ENCODE measurements around the gene KLF2. TPM values are rescaled to one million over a fixed set of nuclear protein-coding genes. Genes with fewer than 3 reads are reported as not detected.

KLF2 gene
- total RNA-seq, 1 experiment from 2014 or later = 2.3 TPM

Other genes with a start within 250 kb of the KLF2 start
- gene TPM4, start 248.3 kb upstream of the KLF2 start, total RNA-seq (2014; rRNA removed; shearing (Covaris generic)) = 408 and 419 TPM in 2 replicates
- 102 and 104 TPM in 2 replicates for gene RAB8A, start 212.9 kb upstream of the KLF2 start, total RNA-seq (2014; rRNA removed; shearing (Covaris generic))
- 0.23 and 0.42 TPM in 2 replicates for gene HSH2D, start 181.1 kb upstream of the KLF2 start, total RNA-seq (2014; rRNA removed; shearing (Covaris generic))
- gene CIB3, start 151.3 kb upstream of the KLF2 start, total RNA-seq (2014; rRNA removed; shearing (Covaris generic)) = not detected in 2 replicates
- 124 and 130 TPM in 2 replicates for gene FAM32A, start 139.4 kb upstream of the KLF2 start, total RNA-seq (2014; rRNA removed; shearing (Covaris generic))
- 102 and 104 TPM in 2 replicates for gene AP1M1, start 126.9 kb upstream of the KLF2 start, total RNA-seq (2014; rRNA removed; shearing (Covaris generic))
- gene EPS15L1, start 147.1 kb downstream of the KLF2 start, total RNA-seq (2014; rRNA removed; shearing (Covaris generic)) = 15.6 and 20.1 TPM in 2 replicates
- gene CALR3, start 171.3 kb downstream of the KLF2 start, total RNA-seq (2014; rRNA removed; shearing (Covaris generic)) = not detected in 2 replicates
- 4.7 and 5.3 TPM in 2 replicates for gene C19orf44, start 171.6 kb downstream of the KLF2 start, total RNA-seq (2014; rRNA removed; shearing (Covaris generic))
- 21.1 and 23.0 TPM in 2 replicates for gene CHERP, start 217.6 kb downstream of the KLF2 start, total RNA-seq (2014; rRNA removed; shearing (Covaris generic))
- 40.8 and 40.9 TPM in 2 replicates for gene SLC35E1, start 247.6 kb downstream of the KLF2 start, total RNA-seq (2014; rRNA removed; shearing (Covaris generic))

Measured in SJCRH30 (cell line).